ENCODE data around the gene DAZL. TPM values are rescaled to one million over a fixed set of nuclear protein-coding genes. Genes with fewer than 3 reads are reported as not detected.

The DAZL gene, protein sequence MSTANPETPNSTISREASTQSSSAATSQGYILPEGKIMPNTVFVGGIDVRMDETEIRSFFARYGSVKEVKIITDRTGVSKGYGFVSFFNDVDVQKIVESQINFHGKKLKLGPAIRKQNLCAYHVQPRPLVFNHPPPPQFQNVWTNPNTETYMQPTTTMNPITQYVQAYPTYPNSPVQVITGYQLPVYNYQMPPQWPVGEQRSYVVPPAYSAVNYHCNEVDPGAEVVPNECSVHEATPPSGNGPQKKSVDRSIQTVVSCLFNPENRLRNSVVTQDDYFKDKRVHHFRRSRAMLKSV
- total RNA-seq (ENCODE audit: low replicate concordance): not detected in 2 replicates

DNA sequence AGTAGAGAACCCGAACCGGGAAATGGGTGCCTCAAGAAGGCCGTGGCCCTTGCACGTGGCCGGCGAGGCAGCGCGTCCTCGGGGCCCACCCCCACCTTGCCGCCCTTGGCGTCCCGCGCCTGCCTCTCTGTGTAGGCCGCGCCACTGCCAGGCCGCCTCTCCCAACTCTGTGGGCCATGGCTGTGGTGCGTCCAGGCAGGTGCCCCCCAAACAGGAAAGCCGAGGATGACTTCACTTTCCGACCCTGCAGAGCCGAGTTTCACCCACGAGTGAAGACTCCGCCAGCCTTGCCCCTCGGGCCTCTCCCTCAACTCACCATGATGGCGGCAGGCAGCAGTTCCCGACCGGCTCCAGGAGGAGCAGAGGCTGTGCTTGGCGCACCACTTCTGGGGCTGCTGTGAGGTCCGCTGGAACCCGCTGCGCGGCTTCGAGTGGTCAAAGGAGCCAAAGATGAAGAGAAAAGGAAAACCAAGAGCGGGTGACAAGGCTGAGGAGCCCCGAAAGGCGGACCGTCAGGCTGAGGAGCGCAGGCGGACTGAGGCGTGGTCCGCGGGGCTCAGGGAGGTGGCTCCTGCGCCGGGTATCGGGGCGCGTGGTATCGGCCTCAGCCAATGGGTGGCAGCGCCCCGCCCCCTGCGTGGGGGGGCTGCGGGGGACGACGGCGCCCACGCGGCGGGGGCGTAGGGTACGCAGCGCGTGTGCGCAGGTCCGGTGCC, at the start of gene DAZL:
Gene DAZL, minus strand, starts transcription at position 537 of the 716 bp plus-strand sequence. Its CDS starts 218 bp downstream, at position 319.

Other genes with a start within 250 kb of the DAZL start
- 29.5 and 39.8 TPM in 2 replicates for gene RFTN1, start 91.7 kb downstream of the DAZL start, total RNA-seq (ENCODE audit: low replicate concordance)

Measured in smooth muscle cell of the coronary artery (primary cell).